KOPT-K1 (cell line): Measurements from ENCODE around the gene BMP2K.
A peak's percentile ranks its signal among the peaks of the same experiment; 100 is the strongest.

Experiments
- H3K27ac ChIP-seq: fragments of 200-600 bp; sonication (generic); 2 replicates; pipeline ENCODE4 v1.5.1; 2016; ENCODE audit warnings: antibody characterized with exemption, mild to moderate bottlenecking, low read depth, low read length; ENCODE audit not compliant: poor library complexity, severe bottlenecking
- H3K36me3 ChIP-seq: fragments of 200-600 bp; sonication (generic); 2 replicates; pipeline ENCODE4 v1.5.1; 2017; ENCODE audit warnings: antibody characterized with exemption, mild to moderate bottlenecking, low read length, moderate library complexity; ENCODE audit not compliant: insufficient read depth
- H3K9me3 ChIP-seq: fragments of 200-600 bp; sonication (generic); 2 replicates; pipeline ENCODE4 v1.5.1; 2017; ENCODE audit warnings: antibody characterized with exemption, low read length, mild to moderate bottlenecking; ENCODE audit not compliant: insufficient read depth, poor library complexity, severe bottlenecking

Gene BMP2K

DNA sequence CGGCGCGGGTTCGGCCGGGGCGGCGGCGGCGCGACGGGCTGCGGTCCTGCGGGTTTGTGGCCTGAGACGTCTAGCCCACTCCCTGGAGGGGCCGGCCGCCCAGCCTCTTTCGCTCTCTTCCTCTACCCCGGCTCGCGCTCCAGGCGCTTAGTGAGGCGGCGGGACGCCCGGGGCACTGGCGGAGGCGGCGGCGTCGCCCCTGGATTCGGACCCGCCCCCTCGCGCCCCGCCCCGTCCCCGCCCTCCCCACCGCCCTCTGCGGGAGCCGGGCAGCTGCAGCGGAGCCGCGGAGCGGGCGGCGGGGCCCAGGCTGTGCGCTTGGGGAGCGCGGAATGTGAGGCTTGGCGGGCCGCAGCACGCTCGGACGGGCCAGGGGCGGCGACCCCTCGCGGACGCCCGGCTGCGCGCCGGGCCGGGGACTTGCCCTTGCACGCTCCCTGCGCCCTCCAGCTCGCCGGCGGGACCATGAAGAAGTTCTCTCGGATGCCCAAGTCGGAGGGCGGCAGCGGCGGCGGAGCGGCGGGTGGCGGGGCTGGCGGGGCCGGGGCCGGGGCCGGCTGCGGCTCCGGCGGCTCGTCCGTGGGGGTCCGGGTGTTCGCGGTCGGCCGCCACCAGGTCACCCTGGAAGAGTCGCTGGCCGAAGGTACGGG is at the start of gene BMP2K:
BMP2K (plus strand) TSS at position 272 of the 650 bp plus-strand sequence; CDS start at position 466, 194 bp downstream.
- peak within 1 kb of the TSS; percentile 93 for H3K27ac ChIP-seq
- no peaks in the 10 kb centered on the region for H3K9me3 ChIP-seq
- H3K36me3 ChIP-seq, result no peaks in the 10 kb centered on the region

GRCh38 chr4:78726546-78726945 is 49.6 kb upstream of the BMP2K start:
- H3K27ac ChIP-seq, result no peak overlapping the region
- no peaks in the 10 kb centered on the region for H3K36me3 ChIP-seq
- no peaks in the 10 kb centered on the region for H3K9me3 ChIP-seq

DNA sequence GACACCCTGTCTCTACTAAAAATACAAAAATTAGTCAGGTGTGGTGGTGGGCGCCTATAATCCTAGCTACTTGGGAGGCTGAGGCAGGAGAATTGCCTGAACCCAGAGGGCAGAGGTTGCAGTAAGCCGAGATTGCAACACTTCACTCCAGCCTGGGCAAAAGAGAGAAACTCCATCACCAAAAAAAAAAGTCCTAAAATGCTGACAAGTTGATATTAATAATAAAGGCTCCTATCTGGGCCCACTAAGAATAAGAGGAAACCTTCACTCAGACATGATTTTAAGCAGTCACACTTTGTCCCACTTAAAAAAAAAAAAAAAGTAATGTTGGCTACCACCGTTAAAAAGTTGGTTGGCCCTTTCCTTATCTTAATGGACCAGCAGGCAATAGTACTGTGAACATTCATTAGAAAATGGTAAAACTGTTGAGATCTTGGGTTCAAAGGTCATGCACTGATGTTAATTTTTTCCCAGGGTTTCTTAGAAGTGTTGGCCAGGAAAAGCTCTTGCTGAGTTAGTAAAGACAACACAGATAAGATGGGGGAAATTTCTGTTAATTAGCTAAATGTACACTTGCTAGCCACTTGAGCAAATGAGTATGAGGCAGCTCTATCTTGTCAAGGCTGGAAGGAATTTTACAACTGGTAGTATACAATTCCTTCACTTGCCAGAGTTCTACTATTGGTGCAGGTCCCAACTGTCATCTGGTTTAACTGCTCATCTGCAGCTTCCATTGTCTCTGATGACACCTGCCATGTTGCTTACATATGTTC is 43.6 kb upstream of the BMP2K start:
- H3K27ac ChIP-seq, result no peak overlapping the region
- no peaks in the 10 kb centered on the region for H3K9me3 ChIP-seq
- no peaks in the 10 kb centered on the region for H3K36me3 ChIP-seq

DNA sequence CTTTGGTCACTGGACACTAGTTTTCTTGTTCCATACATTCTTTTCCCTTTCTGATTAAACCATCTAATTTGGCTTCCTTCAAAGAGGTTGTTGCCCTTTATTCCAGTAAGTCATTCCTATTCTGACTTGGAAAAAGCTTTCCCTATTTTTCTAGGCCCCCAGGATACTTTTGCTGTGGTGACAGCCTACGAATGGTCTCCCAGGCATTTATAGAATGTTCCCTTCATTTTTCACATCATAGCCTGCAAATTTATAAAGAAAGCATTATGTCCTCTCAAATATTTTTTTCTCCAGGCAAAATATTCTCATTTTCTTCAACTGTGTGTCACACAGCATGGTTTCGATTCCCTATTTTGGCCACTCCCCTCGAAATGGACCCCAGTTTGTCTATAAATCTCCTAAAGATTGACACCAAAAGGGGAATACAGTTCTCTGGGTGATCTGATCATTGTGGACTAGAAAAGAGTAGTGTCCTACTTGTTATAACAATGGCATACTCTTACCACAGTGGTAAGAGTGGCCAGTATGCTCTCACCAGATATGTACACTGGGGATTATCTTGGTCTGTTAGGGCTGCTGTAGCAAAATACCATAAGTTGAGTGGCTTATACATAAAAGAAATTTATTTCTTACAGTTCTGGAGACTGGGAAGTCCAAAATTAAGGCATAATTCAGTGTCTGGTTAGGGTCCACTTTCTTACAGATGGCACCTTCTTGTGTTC is 41.5 kb upstream of the BMP2K start:
- no peak overlapping the region for H3K27ac ChIP-seq
- H3K9me3 ChIP-seq, result no peaks in the 10 kb centered on the region
- H3K36me3 ChIP-seq, result no peaks in the 10 kb centered on the region

DNA sequence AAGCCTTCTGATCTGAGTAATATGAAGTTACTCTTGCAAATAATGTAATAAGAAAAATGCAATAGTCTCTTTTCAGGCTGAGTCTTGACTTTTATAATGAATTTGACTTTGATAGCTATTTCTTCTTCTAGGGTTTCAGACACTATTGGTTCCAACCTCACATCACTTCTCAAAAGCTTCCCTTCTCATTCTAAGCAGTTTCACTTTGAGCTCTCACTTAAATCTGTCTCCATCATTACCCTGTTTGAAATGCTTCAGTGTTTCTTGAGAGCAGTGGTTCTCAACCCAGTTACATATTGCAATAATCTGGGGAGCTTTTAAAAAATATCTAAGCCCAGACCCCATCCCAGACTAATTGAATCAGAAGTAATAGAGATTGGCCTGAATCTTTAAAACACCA is 40.5 kb upstream of the BMP2K start:
- H3K27ac ChIP-seq, result no peak overlapping the region
- H3K9me3 ChIP-seq, result no peaks in the 10 kb centered on the region
- no peaks in the 10 kb centered on the region for H3K36me3 ChIP-seq

GRCh38 chr4:78737035-78737434 is 39.1 kb upstream of the BMP2K start:
- H3K36me3 ChIP-seq, result no peaks in the 10 kb centered on the region
- no peak overlapping the region for H3K27ac ChIP-seq
- no peaks in the 10 kb centered on the region for H3K9me3 ChIP-seq

DNA sequence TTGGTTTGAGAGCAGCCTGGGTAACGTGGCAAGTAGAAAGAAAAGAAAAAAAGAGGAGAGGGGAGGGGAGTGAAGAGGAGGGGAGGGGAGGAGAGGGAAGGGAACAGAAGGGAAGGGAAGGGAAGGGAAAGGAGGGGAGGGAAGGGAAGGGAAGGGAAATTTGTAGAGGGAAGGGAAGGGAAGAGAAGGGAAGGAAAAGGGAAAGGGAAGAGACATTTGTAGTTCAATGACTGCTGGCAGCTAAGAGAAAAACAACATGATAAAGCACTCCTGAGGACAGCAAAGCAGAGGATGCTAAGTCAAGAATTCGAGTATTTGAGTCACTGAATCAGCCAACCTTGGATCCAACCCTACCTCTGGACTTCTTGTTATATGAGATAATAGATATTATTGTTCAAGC is 38.2 kb upstream of the BMP2K start:
- H3K36me3 ChIP-seq, result no peaks in the 10 kb centered on the region
- no peaks in the 10 kb centered on the region for H3K9me3 ChIP-seq
- H3K27ac ChIP-seq, result no peak overlapping the region

GRCh38 chr4:78742300-78742699 is 33.9 kb upstream of the BMP2K start:
- Histone ChIP-seq H3K36me3 (no peaks in the 10 kb centered on the region), H3K9me3 (no peaks in the 10 kb centered on the region), H3K27ac (no peak overlapping the region)

- H3K27ac ChIP-seq, result no peak overlapping the region
- no peaks in the 10 kb centered on the region for H3K9me3 ChIP-seq
- H3K36me3 ChIP-seq, result no peaks in the 10 kb centered on the region
These were observed 28.7 kb upstream of the BMP2K start for GRCh38 chr4:78747475-78747922.

GRCh38 chr4:78748381-78748780 is 27.8 kb upstream of the BMP2K start:
- Histone ChIP-seq H3K27ac (no peak overlapping the region), H3K36me3 (no peaks in the 10 kb centered on the region), H3K9me3 (no peaks in the 10 kb centered on the region)

DNA sequence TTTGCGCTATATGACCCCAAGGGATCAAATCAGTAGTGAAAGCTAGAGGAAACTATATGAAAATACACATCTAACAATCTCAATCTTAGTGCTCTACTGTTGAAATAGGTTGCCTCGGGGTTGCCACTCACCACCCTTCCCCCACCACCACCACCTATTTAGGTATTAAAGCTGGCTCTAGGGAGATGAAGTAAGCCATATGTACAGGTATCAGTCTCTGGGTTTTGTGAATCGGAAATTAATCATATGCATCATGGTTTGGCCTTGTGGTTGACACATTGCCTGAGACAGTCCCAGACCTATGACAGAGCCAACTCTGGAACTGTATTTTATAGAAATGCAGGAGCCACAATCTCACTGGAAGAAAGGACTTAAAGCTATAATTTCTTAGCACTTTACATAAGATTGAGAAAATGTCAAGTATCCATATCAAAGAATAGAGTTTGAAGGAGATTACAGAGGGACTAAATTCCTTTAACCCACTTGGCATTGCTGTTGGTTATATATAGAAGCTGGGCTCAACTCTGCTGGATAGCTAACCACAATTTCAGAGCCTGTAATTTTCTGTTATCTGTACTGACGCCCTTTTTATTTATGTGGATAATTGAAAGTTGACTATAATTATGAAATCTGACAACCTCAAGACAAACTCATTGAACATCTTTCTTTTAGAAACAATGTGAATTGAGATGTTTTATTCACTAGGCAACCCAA is 26.7 kb upstream of the BMP2K start:
- Histone ChIP-seq H3K36me3 (no peaks in the 10 kb centered on the region), H3K9me3 (no peaks in the 10 kb centered on the region), H3K27ac (no peak overlapping the region)

GRCh38 chr4:78749972-78750727 is 26.0 kb upstream of the BMP2K start:
- no peaks in the 10 kb centered on the region for H3K36me3 ChIP-seq
- no peak overlapping the region for H3K27ac ChIP-seq
- H3K9me3 ChIP-seq, result no peaks in the 10 kb centered on the region

DNA sequence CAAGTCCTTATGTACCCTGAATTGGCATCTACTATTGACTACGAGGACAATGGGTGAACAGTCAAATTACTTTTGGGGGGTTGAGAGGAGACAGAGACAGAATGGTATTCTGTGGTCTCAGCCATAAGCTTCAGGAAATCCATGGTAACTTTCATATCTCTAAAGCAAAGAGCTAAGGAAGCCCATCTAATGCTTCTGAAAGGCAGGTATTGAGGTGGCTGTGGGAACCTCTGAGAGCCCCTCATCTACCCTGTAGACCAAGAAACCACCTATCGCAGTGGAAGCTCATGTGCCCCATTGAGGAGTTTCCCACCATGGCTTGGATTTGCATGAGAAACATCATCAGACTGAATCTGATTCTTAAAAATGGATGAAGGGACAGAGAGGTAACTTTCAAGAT is 23.1 kb upstream of the BMP2K start:
- H3K9me3 ChIP-seq, result no peaks in the 10 kb centered on the region
- no peak overlapping the region for H3K27ac ChIP-seq
- no peaks in the 10 kb centered on the region for H3K36me3 ChIP-seq

DNA sequence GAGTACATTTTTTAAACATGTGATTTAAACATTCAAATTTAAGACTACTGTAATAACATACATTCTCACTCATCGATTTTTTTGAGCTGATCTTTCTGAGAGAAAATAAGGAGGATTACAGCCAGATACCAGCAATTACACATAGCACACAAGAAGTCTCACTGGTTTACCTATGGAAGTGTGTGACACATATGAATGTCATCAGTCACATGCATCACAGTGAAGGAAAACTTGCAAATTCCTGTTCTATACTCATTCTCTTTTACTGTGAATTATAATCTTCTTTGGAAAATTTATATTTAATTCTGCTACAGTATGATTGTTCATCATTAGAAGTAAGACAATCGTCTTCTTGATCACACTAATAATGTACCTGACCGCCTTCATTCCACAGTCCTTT is 21.3 kb upstream of the BMP2K start:
- no peaks in the 10 kb centered on the region for H3K36me3 ChIP-seq
- no peaks in the 10 kb centered on the region for H3K9me3 ChIP-seq
- no peak overlapping the region for H3K27ac ChIP-seq
